PFSK-1 (cell line): ENCODE results near the gene UMODL1.

Experiments used
- FOXP2 ChIP-seq: optimal IDR thresholded peaks from 2 replicates; pipeline ENCODE3; 2011; ENCODE audit warnings: borderline replicate concordance, control low read depth, inconsistent platforms; ENCODE audit not compliant: insufficient read depth; ENCODE audit errors: extremely low read length, extremely low read depth
- POLR2AphosphoS5 ChIP-seq: IDR thresholded peaks from 2 replicates; pipeline ENCODE4 v1.6.1; 2012; ENCODE audit warnings: low read depth, mild to moderate bottlenecking, control low read depth, low read length, moderate library complexity
- SIN3A ChIP-seq: IDR thresholded peaks from 2 replicates; pipeline ENCODE4 v1.6.1; 2012; ENCODE audit warnings: mild to moderate bottlenecking, low read length, moderate library complexity, borderline replicate concordance; ENCODE audit not compliant: insufficient read depth
- TF ChIP-seq, protein P1 (sequence below), 2 experiments: IDR thresholded peaks; 2 replicates each; pipeline versions ENCODE4 v1.6.1 to v1.8.0; 2011 to 2012; ENCODE audit warnings: low read depth in 2 of 2, low read length in 2 of 2, control low read depth in 1 of 2, inconsistent platforms in 1 of 2, mild to moderate bottlenecking in 1 of 2, moderate library complexity in 1 of 2; ENCODE audit not compliant: insufficient read depth in 1 of 2

GRCh38 chr21:42101246-42101645 is 30.1 kb downstream of the UMODL1 start:
- TF ChIP-seq, protein P1, sequence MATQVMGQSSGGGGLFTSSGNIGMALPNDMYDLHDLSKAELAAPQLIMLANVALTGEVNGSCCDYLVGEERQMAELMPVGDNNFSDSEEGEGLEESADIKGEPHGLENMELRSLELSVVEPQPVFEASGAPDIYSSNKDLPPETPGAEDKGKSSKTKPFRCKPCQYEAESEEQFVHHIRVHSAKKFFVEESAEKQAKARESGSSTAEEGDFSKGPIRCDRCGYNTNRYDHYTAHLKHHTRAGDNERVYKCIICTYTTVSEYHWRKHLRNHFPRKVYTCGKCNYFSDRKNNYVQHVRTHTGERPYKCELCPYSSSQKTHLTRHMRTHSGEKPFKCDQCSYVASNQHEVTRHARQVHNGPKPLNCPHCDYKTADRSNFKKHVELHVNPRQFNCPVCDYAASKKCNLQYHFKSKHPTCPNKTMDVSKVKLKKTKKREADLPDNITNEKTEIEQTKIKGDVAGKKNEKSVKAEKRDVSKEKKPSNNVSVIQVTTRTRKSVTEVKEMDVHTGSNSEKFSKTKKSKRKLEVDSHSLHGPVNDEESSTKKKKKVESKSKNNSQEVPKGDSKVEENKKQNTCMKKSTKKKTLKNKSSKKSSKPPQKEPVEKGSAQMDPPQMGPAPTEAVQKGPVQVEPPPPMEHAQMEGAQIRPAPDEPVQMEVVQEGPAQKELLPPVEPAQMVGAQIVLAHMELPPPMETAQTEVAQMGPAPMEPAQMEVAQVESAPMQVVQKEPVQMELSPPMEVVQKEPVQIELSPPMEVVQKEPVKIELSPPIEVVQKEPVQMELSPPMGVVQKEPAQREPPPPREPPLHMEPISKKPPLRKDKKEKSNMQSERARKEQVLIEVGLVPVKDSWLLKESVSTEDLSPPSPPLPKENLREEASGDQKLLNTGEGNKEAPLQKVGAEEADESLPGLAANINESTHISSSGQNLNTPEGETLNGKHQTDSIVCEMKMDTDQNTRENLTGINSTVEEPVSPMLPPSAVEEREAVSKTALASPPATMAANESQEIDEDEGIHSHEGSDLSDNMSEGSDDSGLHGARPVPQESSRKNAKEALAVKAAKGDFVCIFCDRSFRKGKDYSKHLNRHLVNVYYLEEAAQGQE (IDR thresholded peaks at IDR 0.05; ENCODE audit: insufficient read depth in 1 of 2, low read depth in 2 of 2, low read length in 2 of 2) = no peak
- no peak for TF ChIP-seq POLR2AphosphoS5
- TF ChIP-seq SIN3A = no peak
- TF ChIP-seq FOXP2 = no peak
